ENCODE results near the gene ANO9.
"Not testable (repeated sequence)": the region's sequence is repeated elsewhere in the genome, so short reads cannot be mapped to it uniquely, and the experiment has no call there.

ANO9 gene

GRCh38 chr11:405323-405953, 36.4 kb downstream of the ANO9 start:
- DNase-seq (ENCODE audit: low read depth in 2 of 2) = peak in 1 of 2 donors; percentile 59
- H3K4me3 ChIP-seq (replicated peaks in 1 of 2; ENCODE audit: low read depth in 2 of 2, low read length in 2 of 2) = no peak overlapping the region
- TF ChIP-seq CTCF (IDR thresholded peaks at IDR 0.05; ENCODE audit: low read depth, low read length) = no peak

- TF ChIP-seq CTCF (IDR thresholded peaks at IDR 0.05; ENCODE audit: low read depth, low read length) = no peak
- DNase-seq (ENCODE audit: low read depth in 2 of 2) = no peak
- no peak overlapping the region for H3K4me3 ChIP-seq (replicated peaks in 1 of 2; ENCODE audit: low read depth in 2 of 2, low read length in 2 of 2)
Observed at GRCh38 chr11:404551-405264, 37.1 kb downstream of the ANO9 start.

GRCh38 chr11:403761-404431, 37.9 kb downstream of the ANO9 start:
- TF ChIP-seq CTCF (IDR thresholded peaks at IDR 0.05; ENCODE audit: low read depth, low read length) = no peak
- no peak overlapping the region for H3K4me3 ChIP-seq (replicated peaks in 1 of 2; ENCODE audit: low read depth in 2 of 2, low read length in 2 of 2)
- DNase-seq (ENCODE audit: low read depth in 2 of 2) = no peak

- TF ChIP-seq CTCF (IDR thresholded peaks at IDR 0.05; ENCODE audit: low read depth, low read length) = no peak
- DNase-seq (ENCODE audit: low read depth in 2 of 2) = no peak
- no peak overlapping the region for H3K4me3 ChIP-seq (replicated peaks in 1 of 2; ENCODE audit: low read depth in 2 of 2, low read length in 2 of 2)
Observed at GRCh38 chr11:403021-403760, 38.6 kb downstream of the ANO9 start.

GRCh38 chr11:401196-401595, 40.6 kb downstream of the ANO9 start:
- H3K4me3 ChIP-seq (replicated peaks in 1 of 2; ENCODE audit: low read depth in 2 of 2, low read length in 2 of 2); DNase-seq (ENCODE audit: low read depth in 2 of 2): not testable (repeated sequence)

GRCh38 chr11:400241-400689, 41.5 kb downstream of the ANO9 start:
- DNase-seq (ENCODE audit: low read depth in 2 of 2) = no peak
- no peak for TF ChIP-seq CTCF (IDR thresholded peaks at IDR 0.05; ENCODE audit: low read depth, low read length)
- no peak overlapping the region for H3K4me3 ChIP-seq (replicated peaks in 1 of 2; ENCODE audit: low read depth in 2 of 2, low read length in 2 of 2)

All from cardiac fibroblast (primary cell).